DLD1 (cell line): ENCODE results near the gene KIF2A.

Experiments used
- in situ Hi-C: cut with HindIII; loops from 2 replicates; pipeline ENCODE4 v1.10.0; 2017; ENCODE audit warnings: low sequenced_read_pairs

Gene KIF2A

DNA sequence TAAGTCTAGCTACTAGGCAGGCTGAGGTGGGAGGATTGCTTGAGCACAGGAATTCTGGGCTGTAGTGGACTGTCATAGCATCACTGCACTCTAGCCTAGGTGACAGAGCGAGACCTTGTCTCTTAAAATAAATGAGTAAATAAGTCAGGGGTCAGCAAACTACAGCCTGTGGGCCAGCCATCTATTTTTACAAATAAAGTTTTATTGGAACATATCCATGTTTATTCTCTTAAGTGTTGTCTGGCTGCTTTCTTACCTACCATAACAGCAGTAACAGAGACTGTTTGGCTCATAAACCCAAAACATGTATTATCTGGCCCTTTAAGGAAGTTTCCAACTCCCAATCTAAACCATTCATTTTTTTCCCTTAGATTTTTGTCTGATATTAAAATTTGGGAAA is 68.1 kb downstream of the KIF2A start:
- in situ Hi-C loops: no loop called here

DNA sequence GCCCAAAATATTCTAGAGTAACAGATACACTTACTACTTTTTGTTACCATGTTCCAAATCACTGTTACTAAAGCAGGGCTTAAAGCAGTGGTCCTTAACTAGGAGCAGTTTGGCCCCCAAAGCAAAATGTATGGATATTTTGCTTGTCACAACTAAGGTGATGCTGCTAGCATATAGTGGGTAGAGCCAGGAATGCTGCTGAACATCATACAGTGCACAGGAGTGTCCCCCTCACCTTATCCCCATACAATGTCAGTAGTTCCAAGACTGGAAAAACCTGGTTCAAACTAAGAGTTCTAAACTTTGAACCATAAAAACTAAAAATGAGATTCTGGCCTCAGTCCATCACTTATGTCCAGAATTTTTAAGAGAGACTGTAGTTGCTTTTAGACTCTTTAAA is 69.6 kb downstream of the KIF2A start:
- in situ Hi-C loops: no loop called here

DNA sequence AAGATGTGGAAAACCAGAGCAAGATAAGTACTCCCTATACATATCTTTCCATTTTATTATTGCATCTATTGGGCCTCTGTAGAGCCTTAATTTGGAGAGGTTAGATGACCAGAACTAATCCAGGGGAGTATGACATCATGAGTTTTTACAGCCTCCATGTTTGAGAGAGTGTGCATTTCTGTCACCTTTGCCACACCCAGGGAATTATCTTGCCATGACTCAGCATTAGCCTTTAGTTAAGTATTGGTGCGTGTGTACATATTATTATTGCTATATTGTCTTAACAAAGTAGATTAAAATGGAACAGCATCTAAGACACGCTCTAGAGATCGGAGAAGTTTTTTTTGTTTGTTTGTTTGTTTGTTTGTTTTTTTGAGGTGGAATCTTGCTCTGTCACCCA is 70.1 kb downstream of the KIF2A start:
- in situ Hi-C loops: no loop called here

DNA sequence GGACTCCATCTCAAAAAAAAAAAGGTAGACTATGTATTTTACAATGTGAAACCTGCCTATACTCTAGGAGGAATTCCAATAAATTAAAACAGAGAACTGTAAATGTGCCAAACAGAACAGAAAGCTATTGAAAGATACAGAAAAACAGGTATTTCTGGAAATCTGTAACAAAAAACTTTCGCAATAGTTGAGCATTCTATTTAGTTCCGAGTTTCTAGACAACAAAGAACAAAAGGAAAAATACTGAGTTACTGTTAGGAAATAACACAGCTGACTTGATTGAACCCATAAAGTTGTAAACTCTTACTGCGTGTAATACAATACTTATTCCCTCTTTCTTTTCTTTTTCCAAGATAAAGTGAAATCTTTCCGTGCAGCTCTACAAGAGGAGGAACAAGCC is 79.1 kb downstream of the KIF2A start:
- in situ Hi-C loops: no loop called here

DNA sequence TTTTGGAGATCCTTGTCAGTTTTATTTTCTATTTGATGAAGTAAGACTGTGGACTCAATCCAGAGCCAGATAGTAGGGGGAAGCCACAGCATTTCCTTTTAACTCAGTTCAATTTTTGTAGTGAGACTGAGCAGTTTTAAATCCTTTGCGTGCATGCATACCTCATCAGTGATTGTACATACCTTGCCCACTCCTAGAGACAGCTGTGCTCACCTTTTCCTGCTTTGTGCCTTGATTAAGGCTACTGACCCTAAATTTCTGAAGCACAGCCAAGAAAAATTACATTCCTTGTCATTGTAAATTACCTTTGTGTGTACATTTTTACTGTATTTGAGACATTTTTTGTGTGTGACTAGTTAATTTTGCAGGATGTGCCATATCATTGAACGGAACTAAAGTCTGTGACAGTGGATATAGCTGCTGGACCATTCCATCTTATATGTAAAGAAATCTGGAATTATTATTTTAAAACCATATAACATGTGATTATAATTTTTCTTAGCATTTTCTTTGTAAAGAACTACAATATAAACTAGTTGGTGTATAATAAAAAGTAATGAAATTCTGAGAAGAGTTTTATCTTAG is 79.9 kb downstream of the KIF2A start:
- in situ Hi-C loops: no loop called here

DNA sequence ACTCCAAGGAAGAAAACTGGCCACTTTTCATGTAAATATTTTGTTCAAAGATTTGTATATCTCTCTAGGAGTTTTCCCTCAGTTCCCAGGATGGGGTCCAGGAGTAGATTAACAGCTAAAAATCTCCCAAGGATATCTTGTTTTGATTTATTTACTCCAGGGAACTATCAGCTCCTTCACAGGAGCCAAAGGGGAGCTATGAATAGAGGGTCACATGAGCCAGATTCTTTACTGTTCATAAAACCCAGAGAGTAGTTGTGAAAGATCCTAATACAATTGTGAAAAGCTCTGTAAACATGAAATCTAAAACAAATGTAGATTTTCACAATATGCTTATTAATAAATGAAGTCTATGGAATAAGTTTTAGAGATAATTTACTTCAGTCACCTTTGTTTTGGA is 80.8 kb downstream of the KIF2A start:
- in situ Hi-C loops: no loop called here

DNA sequence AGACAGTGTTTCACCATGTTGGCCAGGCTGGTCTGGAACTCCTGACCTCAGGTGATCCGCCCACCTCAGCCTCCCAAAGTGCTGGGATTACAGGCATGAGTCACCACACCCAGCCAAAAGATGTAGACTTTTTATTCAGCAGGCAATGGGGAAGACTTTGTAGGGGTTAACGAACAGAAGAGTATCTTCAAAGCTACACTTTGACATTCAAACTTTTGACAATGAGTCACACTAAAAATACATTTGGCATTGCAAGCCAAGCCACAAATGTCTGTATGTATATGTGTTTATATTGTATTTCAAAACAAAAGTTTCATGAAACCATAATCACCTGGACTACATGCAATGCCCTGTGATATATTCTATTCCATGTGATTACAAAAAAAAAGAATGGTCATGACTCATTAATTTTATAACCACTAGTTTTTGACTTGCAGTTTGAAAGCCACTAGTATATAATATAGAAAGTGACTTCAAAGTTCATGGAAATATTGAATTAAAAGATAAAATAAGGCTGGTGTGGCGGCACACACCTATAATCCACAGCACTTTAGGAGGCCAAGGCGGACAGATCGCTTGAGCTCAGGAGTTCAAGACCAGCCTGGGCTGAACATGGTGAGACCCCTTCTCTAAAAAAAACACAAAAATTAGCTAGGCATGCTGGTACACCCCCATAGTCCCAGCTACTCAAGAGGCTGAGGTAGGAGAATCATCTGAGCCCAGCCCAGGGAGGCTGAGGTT is 89.4 kb downstream of the KIF2A start:
- in situ Hi-C loops: no loop called here

DNA sequence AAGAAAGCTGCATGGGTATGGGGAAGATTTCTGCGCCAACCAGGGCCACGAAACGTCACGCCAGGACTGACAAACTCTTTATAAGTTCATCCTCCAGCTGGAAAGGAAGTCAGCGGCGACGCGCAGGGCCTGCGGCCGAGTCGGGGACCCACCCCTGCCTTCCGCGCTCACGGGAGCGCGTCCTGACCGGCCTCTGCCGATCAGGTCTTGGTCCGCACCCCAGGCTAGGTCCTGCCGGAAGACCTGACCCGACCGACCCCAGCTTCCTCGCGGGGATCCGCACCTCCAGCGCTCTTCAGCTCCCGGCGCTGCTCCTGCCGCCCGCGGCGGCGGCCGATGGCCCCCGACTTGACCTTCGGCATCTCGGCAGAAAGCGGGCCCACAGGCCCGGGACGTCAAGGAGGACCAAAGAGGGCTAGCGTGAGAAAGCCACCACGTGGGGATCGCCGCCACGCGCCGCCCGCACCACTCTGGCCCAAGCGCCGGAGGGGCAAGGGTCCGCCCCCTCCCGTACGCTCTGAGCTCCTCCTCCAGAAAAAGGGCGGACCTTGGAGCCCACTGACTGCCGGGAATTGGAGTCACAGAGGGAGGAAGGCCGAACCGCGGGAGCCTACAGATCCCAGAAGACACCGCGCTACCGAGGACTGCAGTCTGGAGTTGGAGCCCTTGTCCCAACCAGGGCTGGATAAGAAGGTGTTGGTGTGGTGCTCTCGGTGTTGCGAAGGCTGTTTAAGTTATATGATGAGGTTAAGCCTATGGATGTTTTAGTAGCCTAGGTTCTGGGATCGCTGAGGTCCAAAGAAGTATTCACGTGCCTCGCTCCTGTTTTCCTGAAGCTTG is 97.6 kb downstream of the KIF2A start, which contains the start of gene DIMT1:
DIMT1 (minus strand) TSS at position 495 of the 840 bp plus-strand sequence; CDS start at position 362, 133 bp downstream.
- in situ Hi-C loops: no loop called here

DNA sequence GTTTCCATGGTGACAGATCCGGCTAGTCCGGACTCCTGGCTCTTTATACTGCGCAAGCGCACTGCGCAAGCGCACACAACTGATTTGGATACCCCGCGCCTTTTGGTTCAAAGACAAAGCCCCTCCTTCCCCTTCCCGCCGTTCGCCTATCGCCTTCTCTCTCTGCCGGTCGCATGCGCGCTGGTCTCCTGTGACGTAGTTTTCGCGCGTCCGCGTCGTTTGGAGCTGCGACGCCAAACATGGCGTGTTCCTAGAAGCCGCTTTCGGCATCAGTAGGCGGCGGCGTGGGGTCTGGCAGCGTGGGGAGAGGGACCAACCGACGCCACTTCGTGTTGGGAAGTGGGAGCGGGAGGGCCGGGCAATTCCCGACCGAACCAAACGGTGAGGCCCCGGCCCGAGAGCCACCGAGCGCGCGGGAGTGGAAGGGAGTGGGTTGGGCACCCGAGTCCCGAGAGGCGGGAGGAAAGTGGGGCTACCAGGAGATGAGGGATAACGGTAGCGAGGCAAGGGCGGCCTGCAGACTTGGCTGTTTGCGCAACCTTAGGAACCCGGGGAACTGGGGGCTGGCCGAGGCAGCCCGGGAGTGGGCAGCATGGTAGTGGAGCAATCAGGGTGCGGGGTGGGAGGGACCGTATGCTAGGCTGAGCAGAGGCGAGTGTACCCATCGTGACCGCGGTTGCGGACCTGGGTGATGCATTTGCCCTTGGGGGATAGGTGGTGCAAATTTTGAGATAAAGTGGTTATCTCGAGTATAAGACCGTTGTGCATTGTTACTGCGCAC is 106.7 kb downstream of the KIF2A start, which contains the start of gene IPO11:
IPO11 (plus strand) TSS at position 215 of the 781 bp plus-strand sequence. CDS start 24,517 bp downstream, outside the sequence.
- in situ Hi-C loops: no loop called here

DNA sequence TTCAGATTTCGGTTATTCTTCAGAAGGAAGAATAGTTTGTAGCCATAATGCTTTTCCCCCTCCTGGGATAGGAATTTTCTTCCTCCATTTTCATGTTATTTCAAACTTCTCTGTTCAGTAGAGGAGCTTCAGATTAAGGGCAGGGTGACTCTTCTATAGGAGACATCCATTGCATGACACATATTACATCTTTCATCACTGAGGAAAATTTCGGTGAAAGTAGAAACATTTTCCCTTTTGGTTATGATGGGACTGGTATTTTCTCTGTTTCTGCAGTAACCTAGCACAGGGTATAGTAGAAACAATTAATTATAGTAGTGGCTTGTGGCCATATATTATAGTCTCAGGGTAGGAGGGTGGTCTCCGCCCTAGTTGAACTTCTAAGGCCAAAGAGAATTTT is 107.7 kb downstream of the KIF2A start:
- in situ Hi-C loops: no loop called here

DNA sequence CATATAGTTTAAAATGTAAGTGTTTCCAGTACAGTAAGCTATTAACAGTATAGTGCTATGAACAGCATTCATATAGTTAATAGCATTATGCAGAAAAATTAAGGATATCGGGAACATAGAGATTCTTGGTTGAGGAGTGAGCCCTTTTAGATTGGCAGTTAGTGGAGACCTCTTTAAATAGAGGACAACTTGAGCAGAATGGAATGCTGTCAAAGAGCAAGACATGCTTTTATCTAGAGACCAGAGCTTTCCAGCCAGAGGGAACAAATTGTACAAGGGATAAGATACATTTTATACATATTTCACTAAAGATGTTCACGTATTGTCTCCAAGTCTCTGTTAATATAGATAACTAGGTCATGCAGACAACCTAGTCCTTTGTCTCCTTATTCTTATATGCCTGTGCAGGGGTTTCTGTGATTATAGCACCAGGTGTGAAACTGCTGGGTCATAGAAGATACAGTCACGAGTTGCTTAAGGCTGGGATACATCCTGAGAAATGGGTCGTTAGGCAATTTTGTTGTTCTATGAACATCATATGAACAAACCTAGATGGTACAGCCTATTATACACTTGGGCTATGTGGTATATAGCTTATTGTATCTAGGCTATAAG is 112.6 kb downstream of the KIF2A start:
- in situ Hi-C loops: no loop called here

DNA sequence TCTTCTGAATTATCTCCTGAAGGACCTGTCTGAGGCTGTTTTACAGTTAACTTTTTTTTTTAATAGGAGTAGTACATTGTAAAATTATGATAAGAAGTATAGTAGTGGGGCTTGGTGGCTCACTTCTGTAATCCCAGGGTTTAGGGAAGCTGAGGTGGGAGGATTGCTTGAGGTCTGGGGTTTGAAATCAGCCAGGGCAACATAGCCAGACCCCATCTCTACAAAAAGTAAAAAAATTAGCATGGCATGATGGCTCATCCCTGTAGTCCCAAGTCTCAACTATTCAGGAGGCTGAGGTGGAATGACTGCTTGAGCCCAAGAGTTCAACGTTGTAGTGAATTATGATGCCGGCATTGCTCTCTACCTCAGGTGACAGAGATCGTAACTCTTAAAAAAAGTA is 113.6 kb downstream of the KIF2A start:
- in situ Hi-C loops: no loop called here

DNA sequence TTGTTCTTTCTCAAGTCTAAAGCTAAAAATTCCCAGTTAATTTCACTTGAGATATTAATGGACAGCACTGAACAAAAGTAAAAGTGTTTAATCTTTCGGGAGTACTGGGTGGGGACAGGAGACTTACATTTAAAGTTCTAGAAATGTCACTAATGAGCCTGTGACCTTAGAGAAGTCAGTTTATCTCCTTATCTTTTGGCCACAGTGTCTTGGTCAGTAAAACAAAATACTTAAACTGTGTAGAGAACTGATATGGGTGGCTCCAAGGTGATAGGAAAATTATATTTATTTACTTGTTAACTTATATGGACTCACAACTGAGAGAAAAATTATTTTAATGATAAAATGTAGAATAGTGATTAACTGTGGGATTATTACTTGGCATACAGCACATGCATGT is 115.4 kb downstream of the KIF2A start:
- in situ Hi-C loops: no loop called here

DNA sequence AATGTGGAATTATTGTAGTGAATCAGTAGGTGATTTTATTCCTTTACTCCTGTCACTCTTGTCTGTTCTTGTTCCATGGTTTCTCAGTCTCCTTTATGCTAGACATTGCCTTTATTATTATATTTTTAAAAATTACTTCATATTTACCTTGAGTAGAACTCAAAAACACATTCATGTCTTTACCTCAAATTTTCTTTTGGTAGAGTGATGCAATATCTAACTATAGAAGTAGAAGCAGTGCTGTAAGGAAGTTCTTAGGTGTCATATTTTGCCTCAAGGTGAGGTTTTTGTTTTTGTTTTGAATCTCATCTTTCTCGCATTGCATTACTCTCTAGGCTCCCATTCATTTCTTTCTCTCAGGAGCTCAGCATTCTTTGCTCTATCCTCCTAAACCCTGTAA is 118.8 kb downstream of the KIF2A start:
- in situ Hi-C loops: no loop called here

DNA sequence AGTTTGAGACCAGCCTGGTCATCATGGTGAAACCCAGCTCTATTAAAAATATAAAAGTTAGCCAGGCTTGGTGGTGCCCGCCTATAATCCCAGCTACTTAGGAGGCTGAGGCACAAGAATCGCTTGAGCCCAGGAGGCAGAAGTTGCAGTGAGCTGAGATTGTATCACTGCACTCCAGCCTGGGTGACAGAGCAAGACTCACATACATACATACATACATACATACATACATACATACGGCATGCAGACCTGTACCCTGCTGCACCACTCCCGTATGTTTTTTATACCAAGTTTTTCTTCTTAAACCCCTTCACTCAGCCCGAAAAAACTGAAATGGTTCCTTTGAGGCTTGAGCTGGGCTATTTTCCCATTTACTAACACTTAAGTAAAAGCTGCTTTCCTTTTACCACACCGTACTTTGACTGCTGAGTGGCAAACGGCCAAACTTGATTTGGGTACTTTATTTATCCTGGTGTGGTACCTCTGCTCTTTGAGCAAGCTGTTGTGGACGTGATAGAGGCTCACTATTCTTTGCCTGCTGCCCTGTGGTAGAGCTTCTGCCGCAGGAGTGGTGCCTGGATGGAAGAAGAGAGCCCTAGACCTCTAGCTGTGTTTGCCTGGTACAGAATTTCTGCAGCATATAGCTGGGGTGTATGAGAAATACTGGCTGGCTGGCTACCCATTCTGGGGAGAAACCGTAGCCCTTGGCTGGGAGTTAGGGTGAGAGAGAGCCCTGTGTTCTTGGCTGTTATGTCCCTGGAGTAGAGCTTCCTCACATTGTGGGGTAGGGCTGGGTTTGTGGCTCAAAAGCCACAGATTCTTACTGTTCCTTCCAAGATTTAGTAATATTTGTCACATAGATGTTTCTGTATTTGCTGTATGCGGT is 126.0 kb downstream of the KIF2A start:
- in situ Hi-C loops: no loop called here

DNA sequence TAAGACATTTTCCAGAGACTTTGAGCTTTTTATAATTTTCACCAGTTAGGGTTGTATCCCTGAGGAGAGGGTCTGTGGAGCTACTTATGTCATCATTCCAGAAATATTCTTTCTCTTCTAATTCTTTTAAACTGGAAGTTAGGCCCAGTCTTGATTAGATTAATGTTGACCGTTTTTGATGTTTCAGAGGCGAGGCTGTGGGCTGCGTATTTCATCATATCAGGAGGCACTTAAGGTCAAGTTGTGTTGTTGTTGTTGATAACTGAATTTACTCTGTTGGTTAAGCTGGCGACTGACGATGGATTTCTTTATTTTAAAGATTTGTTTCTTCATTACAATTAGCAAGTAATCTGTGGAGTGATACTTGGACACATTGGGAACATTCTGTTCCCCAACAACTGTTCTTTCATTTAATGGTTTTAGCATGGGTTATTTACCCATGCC is 126.6 kb downstream of the KIF2A start:
- in situ Hi-C loops: no loop called here
